GM13977 (cell line): ENCODE data around the gene MECR.

ENCODE experiments used
- DNase-seq: peaks from one replicate; pipeline ENCODE4 v3.0.0; 2012; ENCODE audit warnings: low spot score
- CTCF ChIP-seq: IDR thresholded peaks from 2 replicates; pipeline ENCODE4 v1.5.1; 2012; ENCODE audit warnings: mild to moderate bottlenecking, control low read depth; ENCODE audit not compliant: insufficient read depth; ENCODE audit errors: extremely low read depth, missing control alignments
- in situ Hi-C: fragments of 300-500 bp; cut with MboI; formaldehyde crosslinking; loops from one replicate; pipeline ENCODE4 v1.12.0; 2022; ENCODE audit warnings: low sequenced_read_pairs, low pct_unique_long_range_greater_than_20kb, mixed read lengths, inconsistent platforms; ENCODE audit not compliant: unreplicated experiment

MECR gene

GRCh38 chr1:29166291-29166878, 64.3 kb downstream of the MECR start:
- in situ Hi-C loops = no loop called here
- no peak for TF ChIP-seq CTCF
- DNase-seq = no peak

- in situ Hi-C loops = no loop called here
- no peak for TF ChIP-seq CTCF
- DNase-seq = no peak
These were observed 66.1 kb downstream of the MECR start for GRCh38 chr1:29164588-29164987.

- no peak for DNase-seq
- in situ Hi-C loops = no loop called here
- TF ChIP-seq CTCF = no peak
These were observed 68.1 kb downstream of the MECR start for GRCh38 chr1:29162476-29163138.

GRCh38 chr1:29162025-29162424, 68.7 kb downstream of the MECR start:
- no peak for TF ChIP-seq CTCF
- no peak for DNase-seq

GRCh38 chr1:29159773-29160172, 71.0 kb downstream of the MECR start:
- in situ Hi-C loops = no loop called here
- DNase-seq = no peak
- no peak for TF ChIP-seq CTCF

More at GRCh38 chr1:29162025-29162424, 68.7 kb downstream of the MECR start:
- in situ Hi-C loops = no loop called here

- DNase-seq = no peak
- no peak for TF ChIP-seq CTCF
- in situ Hi-C loops = no loop called here
These were observed 73.5 kb downstream of the MECR start for GRCh38 chr1:29157269-29157601.
